Upper lobe of left lung (tissue), 4 donors: ENCODE data around the gene KIRREL1.

Experiments used
- CTCF ChIP-seq, 6 experiments: fragments of 450-650 bp in 4 of 6; fragments of 200-600 bp in 2 of 6; sonication (generic) in 2 of 6; IDR thresholded peaks; one replicate each; pipeline ENCODE4 v1.5.1; 2016 to 2019; ENCODE audit warnings: antibody characterized with exemption in 6 of 6
- POLR2A ChIP-seq, 4 donors: fragments of 450-650 bp; IDR thresholded peaks; one replicate each; pipeline ENCODE4 v1.5.1; 2016 to 2017; ENCODE audit warnings: antibody characterized with exemption in 4 of 4, mild to moderate bottlenecking in 2 of 4
- POLR2AphosphoS5 ChIP-seq, 2 donors: sonication (generic); formaldehyde crosslinking; IDR thresholded peaks; one replicate each; pipeline ENCODE4 v1.5.1; 2017; ENCODE audit warnings: antibody characterized with exemption in 2 of 2

DNA sequence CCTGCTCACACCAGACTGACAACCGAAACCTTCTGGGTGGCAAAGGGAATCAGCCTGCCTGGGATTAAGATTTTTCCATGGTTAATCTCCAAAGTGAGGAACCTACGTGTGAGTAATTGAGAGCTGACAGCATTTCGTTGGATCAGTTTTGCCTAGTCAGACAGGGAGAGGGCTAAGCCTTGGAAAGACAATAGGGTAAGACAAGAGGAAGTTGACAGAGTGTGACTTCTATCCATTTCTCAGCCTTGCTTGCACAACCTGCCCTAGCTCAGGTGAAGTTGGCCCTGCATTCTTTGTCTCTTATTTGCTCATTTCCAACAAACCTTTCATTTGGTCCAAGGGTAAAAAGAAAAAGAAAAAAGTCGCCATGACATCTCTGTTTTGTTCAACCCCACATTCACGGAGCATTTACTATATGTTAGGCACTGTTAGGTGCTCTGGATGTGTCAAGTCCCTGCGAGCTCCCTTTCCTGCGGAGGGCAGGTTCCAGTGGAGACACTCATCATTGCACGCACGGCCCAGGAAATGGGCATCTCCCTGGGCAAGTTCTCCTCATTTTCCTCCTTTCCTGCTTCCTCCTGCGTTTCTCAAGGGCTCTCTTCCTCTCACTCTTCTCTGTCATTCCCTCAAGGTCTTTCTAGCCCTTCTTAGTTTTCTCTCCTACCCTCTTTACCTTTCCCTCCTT is 23.3 kb downstream of the KIRREL1 start:
- TF ChIP-seq CTCF (IDR thresholded peaks at IDR 0.05) (no peak), POLR2AphosphoS5 (IDR thresholded peaks at IDR 0.05) (no peak), POLR2A (IDR thresholded peaks at IDR 0.05) (no peak)
